Measurements from ENCODE around the gene ZNF593OS.
A peak's percentile ranks its signal among the peaks of the same experiment; 100 is the strongest.

ZNF593OS gene

DNA sequence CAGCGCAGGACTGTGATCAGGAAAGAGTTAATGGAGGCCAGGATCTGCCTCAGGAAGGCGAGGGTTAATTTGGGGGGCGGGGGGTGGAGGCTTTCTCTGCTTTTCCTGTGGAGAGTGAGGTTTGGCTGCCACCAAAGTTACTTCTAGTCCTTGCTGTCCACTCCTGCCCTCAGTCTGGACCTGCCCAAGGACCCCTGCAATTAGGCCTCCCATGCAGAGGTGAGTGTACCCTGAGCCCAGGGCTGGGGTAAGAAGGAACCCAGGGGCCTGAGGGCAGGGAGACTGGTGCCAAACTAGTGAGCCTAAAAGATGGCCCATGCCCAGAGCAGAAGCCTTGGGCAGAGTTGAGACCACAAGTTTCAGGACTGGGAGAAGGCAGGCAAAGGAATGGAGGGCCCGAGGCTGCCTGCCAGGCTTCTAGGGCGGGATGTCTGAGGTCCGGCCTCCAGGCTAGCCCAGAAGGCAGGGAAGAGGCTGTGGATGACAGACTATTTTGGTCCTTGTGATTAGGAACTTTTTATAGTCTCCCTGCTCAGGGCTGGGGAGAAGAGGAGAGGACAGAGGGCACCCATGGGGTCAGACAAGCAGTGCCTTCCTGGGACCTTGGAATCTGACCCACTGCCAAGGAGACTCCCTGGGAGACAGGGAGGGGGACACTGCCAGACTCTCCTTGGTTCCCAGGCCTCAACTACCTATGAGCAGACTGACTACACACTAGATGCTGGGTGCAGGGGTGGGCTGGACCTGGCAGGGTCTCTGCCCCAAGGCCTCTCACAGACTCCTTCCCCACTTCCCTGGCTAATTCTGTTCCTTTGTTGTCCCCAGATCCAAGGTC is 12.5 kb downstream of the ZNF593OS start, which contains the start of gene FAM110D:
Gene FAM110D, plus strand, starts transcription at position 172 of the 835 bp plus-strand sequence. CDS start 2,213 bp downstream, outside the sequence.
- DNase-seq = no peak

DNA sequence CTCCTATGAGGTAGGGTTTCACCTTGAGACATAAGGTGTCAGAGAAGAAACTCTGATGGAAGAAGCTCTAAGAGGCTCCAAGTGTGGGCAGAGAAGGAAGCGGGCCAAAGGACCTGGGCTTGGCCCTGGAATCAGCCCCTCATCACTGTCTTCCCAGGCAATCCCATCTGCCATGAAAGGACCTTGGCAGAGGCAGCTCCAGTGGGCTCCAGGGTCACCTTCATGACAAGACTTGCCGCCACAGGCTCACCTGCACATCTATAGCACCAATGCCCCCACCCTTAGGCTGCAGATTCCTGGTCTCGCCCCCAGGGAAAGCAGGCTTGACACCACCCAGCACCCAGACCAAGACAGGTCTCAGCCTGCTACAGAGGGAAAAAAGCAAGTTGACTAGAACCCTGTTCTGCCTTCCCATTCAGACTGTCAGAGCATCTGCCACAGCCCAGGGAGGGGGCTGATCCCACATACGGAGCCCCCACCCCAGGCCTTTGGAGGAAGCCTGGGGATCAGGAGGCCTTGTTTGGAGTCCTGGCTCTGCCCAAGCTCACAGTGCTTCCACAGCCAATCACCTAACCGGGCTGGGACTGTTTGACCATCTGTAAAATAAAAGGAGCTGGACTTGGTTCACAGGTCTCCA is 13.2 kb downstream of the ZNF593OS start:
- no peak for DNase-seq

DNA sequence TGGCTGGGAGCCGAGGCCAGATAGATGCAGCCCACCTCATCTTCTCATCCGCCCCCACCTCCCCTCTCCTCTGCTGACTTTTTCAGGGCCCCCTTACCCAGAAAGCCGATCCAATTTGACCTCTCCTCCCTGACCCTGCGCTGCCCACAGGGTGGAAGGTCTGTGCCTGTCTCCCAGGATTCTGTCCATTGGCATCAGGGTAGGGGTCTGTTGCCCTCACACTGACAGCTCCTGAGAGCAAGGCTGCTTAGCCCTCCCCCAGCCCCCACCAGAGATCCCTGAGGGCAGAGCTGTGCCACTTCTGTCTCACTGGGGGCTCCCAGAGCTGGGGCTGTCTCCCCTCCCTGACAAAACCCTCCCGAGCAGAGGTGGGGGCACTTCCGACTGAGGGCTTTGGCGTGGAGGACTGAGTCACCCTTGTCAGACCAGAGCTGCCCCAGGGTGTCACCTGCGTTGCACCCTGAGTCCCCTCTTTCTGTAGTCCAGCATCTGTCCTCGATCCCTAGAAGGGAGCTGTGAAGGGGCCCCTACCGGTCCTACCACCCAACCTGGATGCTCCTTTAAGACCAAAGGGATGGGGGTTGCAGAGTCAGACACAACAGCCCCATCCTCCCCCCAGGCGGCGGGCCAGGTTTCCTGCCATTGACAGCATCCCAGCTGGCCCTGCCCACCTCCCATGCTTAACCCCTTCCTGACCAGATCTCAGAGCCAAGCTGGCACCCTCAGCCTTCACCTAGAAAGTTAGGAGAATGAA is 15.2 kb downstream of the ZNF593OS start:
- no peak for DNase-seq

DNA sequence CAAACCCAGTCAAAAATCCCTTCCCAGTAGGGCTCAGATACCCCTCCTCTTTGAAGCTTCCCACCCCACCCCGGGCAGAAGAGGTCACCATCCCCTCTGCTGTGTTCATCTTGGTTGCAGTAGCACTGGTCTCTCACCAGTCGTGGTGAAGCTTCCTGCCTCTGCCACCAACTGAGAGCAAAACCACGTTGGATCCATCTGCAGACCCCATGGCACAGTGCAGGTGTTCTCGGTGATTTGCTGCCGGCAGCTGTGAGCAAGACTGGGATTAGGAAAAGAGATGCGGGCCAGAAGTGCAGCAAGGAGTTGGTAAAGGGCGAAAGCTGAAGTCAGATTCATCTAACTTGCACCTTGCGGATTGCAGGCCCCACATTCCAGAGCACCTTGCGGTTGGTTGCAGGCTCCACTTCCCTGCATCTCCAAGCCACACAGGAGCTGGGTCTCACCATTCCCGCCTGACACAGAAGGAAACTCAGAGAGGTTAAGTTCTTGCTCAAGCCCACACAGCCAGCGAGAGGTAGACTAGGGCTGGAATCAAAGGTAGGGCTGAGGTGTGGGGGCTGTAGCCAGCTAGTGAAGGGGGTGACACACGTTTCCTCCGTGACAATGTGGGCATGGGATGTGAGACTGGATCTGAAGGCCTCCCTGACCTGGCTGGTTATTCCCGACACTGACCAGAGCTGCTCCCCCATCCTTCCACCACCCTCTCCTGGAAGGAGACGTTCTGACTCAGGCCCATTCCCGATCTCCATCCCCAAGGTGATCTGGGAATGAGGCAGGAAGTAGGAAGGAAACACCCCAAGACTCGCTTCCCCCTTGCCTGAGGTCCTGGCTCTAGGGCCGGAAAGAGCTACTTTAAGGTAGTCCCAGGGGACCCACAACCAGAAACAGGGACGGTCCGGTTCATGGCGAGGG is 16.0 kb downstream of the ZNF593OS start:
- DNase-seq = no peak

DNA sequence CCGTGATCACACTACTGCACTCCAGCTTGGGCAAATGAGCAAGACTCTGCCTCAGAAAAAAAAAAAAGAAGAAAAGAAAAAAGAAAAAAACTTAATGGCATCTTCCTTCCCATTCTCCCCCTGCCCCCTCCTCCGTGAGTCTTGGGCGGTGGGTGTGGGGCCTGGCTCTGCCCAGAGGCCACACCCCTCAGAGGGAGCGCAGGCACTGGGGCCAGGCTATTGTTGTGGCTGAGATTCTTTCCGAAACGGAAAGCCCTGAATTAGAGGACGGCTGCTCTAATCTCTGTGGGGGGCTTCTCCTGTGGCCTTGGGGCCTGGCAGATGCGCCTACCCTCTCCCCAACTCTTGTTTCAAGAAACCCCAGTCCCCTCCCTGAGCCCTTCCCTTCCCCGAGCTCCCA is 16.9 kb downstream of the ZNF593OS start:
- DNase-seq = no peak

DNA sequence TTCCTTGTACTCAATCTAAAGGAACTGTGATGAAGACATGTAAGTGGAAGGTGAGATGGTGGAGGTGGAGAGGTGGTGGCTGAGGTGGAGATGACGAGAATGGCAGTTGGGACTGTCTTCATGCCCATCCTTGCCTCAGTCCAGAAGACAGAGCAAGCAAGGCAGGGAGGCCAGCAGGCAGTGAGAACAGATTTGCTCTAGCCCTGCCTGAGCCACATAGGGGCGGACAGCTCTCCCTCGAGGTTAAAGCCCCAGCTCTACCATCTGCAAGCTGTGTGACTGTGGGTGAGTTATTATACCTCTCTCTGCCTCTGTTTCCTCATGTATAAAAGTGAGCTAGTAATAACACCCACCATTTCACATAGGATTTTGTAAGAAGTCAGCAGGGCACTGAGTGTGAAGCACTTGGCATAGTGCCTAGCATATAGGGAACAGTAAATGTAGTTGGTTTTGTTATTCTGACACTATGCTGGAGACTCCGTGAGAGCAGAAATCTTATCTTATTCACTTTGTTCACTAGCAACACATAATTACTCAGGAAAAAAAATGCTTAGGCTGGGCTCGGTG is 17.6 kb downstream of the ZNF593OS start:
- DNase-seq = peak; percentile 38 to 74 (median 64)

DNA sequence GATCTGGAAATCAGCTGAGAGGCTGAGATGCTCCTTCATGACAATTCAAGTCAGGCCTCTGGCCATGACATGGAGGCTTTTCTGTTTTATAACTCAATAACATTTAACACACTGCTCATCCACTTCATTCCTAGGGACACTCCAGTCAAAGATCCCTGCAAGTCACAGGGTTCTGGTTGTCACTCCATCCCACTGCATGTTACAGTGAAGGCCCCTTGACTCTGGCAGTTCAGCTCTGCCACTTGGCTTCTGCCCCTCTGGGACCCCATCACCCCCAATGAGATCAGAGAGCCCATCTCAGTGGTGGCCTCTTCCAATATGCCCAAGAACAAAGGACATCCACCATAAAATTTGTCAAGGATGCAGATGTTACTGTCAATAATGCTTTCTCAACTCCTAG is 22.7 kb downstream of the ZNF593OS start:
- DNase-seq = no peak

DNA sequence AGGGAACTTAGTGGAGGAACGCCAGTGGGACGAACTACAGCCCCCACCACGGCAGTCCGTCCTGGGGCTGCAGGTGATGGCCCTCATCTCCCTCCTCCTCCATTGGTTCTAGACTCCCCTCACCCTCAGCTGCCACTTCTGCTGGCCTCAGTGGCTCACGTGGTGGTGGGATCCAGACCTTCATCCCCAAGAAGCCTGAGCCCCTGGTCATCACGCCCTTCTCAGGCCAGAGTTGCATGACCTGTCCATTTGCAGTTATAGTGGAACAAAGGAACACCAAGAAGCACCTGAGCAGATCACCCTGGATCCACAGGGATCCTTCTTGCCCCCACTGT is 25.7 kb downstream of the ZNF593OS start:
- no peak for DNase-seq

DNA sequence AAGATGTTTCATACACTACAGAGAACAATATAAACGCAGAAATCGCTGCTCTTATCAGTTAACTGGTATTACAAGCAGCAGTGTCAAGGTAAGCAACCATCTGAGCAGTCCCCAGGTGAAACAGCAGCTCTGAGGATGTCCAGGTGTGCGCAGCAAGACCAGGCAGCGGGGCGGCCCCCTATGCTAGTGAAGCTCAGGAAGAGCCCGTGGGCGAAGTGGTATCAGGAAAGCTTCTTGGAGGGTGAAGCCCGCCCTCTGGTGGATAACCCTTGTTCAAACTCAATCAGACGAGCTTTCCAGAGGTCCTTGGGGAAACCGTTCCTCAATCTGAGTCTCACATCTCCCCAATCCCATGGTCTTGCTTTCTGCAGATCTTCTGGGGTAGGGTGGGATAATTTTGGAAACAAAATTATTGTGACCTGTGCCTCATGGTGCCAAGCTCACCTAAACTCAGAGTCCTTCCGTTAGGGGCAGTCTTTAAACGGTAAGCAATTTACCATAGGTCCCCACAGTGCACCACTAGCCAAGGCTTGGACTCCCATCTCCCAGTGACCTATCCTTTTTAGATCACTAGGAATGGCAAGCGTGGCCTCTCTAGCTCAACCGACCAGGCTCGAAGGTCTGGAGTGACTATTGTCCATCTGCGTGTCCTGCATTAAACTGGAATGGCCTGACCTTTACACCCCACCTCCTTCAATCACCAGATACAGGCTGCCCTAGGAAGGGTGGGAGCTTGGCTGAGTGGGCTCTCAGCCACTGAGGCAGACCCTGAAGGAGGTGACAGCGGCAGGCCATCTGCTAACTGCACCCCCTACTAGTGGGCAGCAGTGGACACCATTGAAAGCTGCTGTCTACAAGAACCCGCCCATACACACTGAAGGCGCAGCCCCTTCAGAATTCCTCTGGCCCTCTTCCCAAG is 26.3 kb downstream of the ZNF593OS start:
- DNase-seq = peak; percentile 89 to 93 (median 90)

DNA sequence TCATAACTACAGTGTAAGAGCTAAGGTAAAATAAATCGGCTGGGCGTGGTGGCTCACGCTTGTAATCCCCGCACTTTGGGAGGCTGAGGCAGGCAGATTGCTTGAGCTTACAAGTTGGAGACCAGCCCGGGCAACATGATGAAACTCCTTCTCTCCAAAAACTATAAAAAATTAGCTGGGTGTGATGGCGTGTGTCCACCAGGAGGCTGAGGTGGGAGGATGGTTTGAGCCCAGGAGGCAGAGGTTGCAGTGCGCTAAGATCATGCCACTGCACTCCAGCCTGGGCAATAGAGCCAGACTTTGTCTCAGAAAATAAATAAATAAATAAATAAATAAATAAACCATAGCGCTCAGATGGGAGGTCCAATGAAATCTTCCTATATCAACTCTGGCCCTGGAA is 29.5 kb downstream of the ZNF593OS start:
- no peak for DNase-seq

DNA sequence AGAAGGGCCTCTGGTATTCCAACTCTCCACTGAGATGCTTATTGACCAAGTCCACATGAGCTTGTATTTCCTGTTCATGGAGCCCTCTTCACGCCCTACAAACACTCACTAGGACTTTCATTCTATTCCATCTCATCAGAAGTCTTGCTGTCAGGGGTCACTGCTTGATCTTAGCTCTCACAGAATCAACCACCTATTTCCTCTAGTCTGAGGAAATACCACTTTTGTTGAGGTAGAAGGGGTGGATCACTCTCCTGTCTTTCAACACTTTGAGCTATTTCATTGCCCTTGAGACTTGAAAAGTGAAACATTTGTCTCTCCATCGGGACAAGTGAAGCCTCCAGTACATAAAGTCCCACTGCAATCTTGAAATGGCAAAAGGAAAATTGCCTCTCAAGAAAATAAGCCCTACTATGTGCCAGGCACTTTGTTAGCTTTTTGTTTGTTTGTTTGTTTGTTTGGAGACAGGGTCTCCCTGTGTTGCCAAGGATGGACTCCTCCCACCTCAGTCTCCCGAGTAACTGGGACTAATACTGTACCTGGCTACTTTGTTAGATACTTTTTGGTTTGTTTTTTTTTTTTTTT is 32.6 kb downstream of the ZNF593OS start:
- no peak for DNase-seq

DNA sequence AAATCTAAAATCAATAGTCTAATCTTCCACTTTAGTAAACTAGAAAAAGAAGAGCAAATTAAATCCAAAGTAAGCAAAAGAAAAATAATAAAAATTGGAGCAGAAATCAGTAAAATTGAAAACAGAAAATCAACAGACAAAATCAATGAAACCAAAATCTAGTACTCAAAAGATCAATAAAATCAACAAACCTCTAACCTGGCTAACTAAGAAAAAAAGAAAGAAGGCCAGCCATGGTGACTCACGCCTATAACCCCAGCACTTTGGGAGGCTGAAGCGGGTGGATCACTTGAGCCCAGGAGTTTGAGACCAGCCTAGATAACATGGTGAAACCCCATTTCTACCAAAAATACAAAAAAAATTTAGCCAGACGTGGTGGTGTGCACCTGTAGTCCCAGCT is 37.2 kb downstream of the ZNF593OS start:
- no peak for DNase-seq

DNA sequence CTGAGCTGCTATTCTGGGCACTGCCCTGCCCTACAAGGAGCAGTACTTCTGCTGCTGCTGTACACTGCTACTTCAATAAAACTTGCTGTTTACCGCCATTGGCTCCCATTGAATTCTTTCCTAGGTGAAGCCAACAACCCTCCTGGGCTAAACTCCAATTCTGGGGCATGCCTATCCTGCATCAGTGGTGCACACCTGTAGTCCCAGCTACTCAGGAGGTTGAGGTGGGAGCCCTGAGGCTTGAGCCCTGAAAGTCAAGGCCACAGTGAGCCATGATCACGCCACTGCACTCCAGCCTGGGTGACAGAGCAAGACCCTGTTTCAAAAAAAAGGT is 38.8 kb downstream of the ZNF593OS start:
- no peak for DNase-seq

DNA sequence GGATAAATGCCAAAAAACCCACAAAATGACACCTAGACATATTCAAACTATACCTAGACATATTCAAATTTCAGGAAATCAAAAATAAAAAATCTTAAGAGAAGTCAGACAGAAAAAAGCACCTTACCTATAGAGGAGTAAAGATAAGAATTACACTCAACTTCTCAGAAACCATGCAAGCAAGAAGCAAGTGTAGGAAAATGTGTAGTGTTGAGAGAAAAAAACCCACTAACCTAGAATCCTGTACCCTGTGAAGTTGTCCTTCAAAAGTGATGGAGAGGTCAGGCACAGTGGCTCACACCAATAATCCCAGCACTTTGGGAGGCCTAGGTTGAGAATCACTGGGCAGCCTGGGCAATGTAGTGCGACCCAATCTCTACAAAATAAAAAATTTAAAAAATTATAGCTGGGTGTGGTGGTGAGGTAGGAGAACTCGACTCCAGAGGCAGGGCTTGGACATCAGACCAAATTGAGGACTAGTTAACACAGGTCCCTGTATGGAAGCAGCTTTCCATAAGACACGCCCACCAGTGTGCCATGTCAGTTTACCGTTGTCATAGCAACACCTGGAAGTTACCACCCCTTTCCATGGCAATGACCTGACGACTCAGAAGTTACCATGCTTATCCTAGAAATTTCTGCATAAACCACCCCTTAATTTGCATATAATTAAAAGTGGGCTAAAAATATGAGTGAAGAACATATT is 39.4 kb downstream of the ZNF593OS start:
- no peak for DNase-seq

DNA sequence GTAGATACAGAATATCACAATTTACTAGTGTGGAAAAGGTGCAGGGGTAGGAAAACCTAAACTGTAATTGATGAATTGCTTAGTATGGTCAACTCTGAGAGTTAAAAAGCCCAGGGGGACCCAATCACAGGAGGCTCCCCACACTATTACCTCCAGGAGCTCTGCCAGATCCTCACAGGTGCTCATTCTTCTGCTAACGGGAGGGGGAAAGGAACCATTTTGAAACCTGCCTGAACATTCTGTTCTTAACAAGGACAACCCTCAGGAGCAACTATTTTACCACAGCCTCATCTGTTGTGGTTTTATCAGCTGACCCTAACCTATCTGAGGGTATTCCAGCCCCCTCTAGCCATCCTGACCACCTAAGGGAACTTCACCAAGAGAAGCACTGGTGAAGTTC is 40.9 kb downstream of the ZNF593OS start:
- no peak for DNase-seq

DNA sequence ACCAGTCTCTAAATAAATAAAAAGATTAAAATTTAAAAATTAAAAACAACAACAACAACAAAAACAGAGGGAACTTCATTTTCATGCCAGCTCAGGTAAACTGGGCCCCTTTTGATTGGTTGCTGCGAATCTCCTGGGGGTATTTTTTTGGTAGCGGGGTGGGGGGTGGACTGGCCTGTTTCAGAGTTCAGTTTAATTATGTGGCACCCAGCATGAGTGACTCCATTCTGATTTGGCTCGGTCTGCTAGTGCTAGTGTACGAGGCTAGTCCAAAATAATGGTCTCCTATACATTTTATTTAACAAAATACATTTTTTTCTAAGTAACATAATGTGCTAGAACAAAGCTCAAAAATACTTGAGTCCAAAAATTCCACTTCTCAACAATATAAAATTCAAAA is 41.9 kb downstream of the ZNF593OS start:
- DNase-seq = no peak

DNA sequence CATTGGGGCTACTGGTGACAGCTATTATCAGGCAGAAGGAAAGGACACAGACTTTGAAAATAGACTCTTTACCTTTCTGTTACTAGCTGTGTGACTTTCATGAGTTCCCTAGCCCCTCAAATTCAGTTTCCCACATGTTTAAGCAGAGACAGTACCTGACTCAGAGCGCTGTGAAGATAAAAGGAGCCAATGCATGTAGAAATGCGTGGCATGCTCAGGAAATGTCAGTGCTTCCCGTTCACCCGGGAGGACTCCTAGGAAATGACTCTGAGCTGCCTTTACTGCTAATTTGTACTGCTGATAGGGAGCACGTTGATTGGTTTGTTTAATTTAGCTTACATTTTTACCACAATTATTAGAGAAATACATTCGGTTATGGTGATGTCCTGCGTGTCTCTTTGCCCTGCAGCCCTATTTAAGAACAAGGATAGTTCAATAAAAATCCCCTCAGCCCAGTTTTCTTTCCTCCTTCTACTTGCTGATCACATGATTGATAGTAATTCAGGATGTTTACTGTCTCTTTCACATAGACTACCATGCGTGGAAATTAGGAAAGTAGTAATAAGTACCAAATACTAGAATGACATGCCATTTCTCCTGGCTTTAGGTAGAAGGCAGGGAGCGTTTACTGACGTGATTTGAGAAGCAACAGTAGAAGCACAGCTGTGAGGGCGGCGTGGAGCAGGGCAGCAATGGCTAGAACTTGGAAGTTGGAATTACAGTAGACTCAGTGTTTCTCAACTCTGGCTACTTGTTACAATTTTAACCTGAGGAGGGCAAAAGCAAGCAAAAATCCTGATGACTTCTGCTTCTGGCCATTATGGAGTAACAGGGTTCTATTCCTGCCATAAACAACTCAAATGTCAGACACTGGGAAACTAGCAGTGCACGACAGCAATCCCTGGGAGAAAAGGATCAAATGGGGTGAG is 44.1 kb downstream of the ZNF593OS start:
- peak; percentile 41 to 68 (median 63) for DNase-seq

DNA sequence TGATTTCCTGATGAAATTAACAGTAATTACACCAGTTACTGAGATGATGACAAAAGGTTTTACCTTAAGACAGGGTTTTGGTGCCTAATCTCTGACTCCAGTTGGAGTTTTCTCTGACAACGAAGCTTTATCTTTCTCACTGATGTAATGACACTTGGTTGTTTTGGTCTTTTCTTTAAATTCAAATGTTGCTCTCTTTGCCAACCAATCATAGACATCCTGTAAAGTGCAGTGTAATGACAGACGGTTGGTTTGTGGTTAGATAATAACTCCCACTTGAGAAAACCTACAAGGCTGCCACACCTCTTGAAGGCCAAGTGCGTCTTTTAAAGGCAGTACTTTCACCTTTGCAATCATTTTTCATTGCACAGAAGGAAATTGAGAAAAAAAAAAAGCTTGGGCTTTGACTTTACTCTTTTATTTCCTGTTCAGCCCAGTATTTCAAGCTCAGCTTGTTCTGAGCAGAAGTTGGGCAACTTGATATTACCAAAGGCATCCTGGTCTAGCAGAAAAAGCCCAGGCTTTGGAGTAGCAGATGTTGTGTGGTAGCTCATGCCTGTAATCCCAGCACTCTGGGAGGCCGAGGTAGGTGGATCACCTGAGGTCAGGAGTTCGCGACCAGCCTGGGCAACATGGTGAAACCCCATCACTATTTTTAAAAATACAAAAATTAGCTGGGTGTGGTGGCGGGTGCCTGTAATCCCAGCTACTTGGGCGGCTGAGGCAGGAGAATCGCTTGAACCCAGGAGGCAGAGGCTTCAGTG is 45.1 kb downstream of the ZNF593OS start:
- peak; percentile 48 to 82 (median 74) for DNase-seq

All from suppressor macrophage (primary cell).